HG02884 (cell line): ENCODE data around the gene LRP5.
"Not testable (repeated sequence)": the region's sequence is repeated elsewhere in the genome, so short reads cannot be mapped to it uniquely, and the experiment has no call there.

ENCODE experiments used
- ATAC-seq: cut with Tn5 transposase; IDR thresholded peaks from one replicate; pipeline ENCODE4 v1.9.1; 2021; ENCODE audit warnings: mild to moderate bottlenecking, moderate library complexity; ENCODE audit not compliant: unreplicated experiment

Gene LRP5

GRCh38 chr11:68386331-68386978 lies 74.1 kb downstream of the LRP5 start:
- no peak for ATAC-seq

- no peak for ATAC-seq
These were observed 75.4 kb downstream of the LRP5 start for GRCh38 chr11:68387840-68388239.

- ATAC-seq = no peak
These were observed 76.3 kb downstream of the LRP5 start for GRCh38 chr11:68388595-68389198.

DNA sequence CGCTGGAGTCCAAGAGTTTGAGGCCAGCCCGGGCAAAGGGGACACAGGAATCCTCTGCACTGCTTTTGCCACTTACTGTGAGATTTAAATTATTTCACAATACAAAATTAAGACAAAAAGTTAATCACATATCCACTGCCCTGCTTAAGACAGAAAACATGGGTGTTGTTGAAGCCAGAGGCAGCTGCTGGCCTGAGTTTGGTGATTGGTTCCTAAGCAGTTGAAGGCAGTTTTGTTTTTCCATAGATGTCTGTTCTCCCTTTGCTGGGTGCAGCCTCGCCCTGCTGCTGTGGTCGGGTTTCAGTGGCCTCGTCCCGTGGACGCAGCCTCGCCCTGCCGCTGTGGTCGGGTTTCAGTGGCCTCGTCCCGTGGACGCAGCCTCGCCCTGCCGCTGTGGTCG lies 77.9 kb downstream of the LRP5 start:
- ATAC-seq = no peak

- ATAC-seq = no peak
These were observed 80.4 kb downstream of the LRP5 start for GRCh38 chr11:68392822-68393221.

DNA sequence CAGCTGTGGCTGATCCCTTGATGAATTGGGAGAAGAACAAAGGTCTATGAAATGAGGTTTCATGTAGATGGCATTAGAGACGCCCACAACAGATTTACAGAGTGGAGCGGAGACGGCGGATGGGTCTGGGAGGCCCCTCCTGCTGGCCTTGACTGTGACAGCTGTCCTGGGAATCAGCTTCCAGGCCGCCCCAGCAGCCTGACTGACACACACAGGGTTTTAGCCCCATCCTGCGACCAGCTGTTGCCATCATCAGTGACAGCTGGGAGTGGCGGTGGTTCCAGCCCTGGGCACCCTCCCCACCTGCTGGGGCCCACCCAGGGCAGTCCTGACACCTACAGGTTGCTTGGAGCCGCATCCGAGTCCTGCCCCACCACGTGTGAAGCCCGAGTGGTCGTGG lies 84.1 kb downstream of the LRP5 start:
- ATAC-seq = no peak

DNA sequence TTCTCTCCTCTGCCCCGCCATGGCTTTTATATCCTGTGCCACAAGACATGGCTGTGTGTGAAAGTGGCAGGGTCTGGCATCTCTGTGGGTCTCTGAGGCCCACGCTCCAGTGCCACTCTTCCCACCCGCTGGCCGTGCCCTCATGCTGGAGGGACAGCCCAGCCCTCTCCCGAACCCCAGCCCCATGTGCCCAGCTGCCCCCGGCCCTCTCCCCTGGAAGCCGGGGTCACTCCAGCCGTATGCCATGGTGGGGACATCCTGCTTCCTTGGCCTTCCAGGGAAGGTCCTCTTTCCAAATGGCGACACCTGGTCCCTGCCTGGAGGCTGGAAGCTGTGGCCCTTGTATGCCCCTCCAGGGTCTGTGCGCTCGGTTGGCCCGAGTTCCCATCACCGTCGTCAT lies 84.9 kb downstream of the LRP5 start:
- no peak for ATAC-seq

DNA sequence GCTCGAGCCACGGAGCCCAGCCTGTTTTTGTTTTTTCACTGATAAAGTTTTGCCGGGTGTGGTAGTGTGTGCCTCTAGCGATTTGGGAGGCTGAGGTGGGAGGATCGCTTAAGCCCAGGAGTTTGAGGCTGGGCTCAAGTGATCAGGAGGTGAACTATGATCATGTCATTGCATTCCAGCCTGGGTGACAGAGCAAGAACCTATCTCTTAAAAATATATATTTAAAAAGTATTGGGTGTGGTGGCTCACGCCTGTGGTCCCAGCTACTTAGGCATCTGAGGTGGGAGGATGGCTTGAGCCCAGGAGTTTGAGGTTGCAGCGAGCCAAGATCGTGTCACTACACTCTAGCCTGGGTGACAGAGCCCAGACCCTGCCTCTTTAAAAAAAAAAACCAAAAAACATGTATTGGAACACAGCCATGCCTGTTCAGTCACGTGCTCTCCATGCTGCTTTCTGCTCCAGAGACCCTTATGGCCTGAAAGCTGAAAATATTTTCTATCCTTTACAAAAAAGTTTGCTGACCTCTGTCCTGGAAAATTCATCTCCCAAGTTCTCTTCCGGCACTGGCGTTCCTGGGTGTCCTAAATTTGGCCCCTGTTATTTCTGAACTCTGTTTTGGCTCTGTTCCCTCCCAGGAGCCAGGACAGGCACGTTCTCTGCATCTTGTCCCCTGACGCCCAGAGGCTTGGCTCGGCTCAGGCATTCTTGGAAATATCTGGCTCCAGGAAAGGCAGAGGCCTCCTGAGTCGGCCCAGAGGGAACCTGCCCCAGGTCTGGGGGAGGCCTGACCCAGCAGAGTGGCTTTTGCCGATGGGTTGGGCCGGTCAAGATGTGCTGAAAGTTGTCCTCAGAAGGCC lies 86.8 kb downstream of the LRP5 start:
- no peak for ATAC-seq

- ATAC-seq = no peak
These were observed 87.5 kb downstream of the LRP5 start for GRCh38 chr11:68399916-68400315.

- ATAC-seq = not testable (repeated sequence)
These were observed 88.2 kb downstream of the LRP5 start for GRCh38 chr11:68400584-68400983.

- ATAC-seq = no peak
These were observed 89.5 kb downstream of the LRP5 start for GRCh38 chr11:68401856-68402255.

DNA sequence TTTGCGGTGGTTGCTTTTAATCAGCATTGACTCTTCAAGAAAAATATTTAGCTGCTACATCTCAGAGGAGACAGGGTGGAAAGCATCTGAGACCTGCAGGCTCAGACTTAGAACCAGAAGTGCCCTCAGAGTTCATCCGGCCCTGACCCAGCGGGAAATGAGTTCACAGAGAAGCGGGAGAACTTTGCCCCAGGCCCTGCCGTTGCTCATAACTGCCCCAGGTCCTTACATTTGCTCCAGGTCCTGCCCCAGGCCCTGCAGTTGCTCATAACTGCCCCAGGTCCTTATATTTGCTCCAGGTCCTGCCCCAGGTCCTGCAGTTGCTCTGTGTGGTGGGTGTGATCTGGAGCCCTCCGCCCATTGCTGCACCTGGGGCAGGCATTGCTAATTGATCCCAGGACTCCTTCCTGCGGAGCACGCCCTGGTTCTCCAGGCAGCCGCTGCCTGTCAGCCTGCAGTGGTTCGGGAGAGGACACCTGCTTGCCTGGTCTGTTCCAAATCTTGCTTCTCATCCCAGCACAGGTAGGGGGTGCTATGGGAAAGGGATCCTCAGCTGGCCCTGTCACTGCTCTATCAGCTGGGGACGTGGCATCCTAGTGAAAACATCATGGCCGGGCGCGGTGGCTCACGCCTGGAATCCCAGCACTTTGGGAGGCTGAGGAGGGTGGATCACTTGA lies 90.1 kb downstream of the LRP5 start:
- ATAC-seq = no peak

- no peak for ATAC-seq
These were observed 91.0 kb downstream of the LRP5 start for GRCh38 chr11:68403424-68403823.

DNA sequence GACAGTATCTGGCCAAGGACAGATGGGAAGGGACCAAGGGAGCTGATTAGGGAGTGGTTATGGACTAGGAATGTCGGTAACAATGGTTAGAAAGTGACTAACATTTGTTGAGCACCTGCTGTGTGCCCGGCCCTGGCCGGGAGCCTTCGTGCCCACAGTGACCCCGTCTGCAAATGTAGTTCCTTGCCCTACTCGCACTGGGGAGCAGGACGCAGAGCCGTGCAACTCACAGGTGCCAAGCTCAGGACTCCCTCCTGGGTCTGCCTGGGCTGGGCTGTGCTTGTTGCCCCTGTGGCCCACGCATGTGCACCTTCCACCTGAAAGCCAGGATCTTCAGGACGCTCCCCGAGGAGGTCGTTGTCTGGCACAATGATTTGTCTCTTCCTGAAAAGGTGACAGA lies 91.4 kb downstream of the LRP5 start:
- ATAC-seq = no peak

DNA sequence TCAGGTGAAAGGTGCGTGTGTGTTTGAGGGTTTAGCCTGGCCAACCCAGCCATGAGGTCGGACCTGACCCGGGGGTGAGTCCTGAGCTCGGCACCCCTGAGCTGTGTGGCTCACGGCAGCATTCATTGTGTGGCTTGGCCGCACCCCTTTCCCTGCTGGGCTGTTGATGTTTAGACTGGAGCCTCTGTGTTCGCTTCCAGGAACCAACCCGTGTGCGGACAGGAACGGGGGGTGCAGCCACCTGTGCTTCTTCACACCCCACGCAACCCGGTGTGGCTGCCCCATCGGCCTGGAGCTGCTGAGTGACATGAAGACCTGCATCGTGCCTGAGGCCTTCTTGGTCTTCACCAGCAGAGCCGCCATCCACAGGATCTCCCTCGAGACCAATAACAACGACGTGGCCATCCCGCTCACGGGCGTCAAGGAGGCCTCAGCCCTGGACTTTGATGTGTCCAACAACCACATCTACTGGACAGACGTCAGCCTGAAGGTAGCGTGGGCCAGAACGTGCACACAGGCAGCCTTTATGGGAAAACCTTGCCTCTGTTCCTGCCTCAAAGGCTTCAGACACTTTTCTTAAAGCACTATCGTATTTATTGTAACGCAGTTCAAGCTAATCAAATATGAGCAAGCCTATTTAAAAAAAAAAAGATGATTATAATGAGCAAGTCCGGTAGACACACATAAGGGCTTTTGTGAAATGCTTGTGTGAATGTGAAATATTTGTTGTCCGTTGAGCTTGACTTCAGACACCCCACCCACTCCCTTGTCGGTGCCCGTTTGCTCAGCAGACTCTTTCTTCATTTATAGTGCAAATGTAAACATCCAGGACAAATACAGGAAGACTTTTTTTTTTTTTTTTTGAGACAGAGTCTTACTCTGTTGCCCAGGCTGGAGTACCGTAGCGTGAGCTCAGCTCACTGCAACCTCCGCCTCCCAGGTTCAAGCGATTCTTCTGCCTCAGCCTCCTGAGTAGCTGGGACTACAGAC lies 94.2 kb downstream of the LRP5 start:
- ATAC-seq = no peak

- ATAC-seq = no peak
These were observed 96.1 kb downstream of the LRP5 start for GRCh38 chr11:68408512-68408911.

DNA sequence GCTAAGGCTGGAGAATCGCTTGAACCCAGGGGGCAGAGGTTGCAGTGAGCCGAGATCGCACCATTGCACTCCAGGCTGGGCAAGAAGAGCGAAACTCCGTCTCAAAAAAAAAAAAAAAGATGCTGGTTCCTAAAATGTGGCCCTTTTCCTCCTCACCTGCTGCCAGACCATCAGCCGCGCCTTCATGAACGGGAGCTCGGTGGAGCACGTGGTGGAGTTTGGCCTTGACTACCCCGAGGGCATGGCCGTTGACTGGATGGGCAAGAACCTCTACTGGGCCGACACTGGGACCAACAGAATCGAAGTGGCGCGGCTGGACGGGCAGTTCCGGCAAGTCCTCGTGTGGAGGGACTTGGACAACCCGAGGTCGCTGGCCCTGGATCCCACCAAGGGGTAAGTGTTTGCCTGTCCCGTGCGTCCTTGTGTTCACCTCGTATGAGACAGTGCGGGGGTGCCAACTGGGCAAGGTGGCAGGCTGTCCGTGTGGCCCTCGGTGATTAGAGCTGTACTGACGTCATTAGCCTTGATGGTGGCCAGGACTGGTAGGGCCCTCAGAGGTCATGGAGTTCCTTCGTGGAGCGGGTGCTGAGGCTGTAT lies 97.5 kb downstream of the LRP5 start:
- ATAC-seq = no peak

GRCh38 chr11:68411501-68411991 lies 99.2 kb downstream of the LRP5 start:
- ATAC-seq = no peak

GRCh38 chr11:68412593-68413475 lies 100.4 kb downstream of the LRP5 start:
- no peak for ATAC-seq
